ENCODE data around the gene AQP5.

The AQP5 gene

DNA sequence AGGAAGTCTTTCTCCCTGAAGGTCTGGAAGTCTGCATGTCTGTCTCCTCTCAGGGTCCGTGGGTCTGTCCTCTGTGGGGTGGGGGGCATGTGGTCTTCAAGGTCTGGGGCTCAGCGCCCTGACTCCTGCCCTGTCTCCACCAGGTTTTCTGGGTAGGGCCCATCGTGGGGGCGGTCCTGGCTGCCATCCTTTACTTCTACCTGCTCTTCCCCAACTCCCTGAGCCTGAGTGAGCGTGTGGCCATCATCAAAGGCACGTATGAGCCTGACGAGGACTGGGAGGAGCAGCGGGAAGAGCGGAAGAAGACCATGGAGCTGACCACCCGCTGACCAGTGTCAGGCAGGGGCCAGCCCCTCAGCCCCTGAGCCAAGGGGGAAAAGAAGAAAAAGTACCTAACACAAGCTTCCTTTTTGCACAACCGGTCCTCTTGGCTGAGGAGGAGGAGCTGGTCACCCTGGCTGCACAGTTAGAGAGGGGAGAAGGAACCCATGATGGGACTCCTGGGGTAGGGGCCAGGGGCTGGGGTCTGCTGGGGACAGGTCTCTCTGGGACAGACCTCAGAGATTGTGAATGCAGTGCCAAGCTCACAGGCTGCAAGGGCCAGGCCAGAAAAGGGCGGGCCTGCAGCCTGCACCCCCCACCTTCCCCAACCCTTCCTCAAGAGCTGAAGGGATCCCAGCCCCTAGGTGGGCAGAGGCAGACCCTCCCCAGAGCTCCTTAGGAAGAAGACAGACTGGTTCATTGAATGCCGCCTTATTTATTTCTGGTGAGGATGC is 3.4 kb downstream of the AQP5 start:
- no peak for DNase-seq (ENCODE audit: low read depth in 2 of 2)

DNA sequence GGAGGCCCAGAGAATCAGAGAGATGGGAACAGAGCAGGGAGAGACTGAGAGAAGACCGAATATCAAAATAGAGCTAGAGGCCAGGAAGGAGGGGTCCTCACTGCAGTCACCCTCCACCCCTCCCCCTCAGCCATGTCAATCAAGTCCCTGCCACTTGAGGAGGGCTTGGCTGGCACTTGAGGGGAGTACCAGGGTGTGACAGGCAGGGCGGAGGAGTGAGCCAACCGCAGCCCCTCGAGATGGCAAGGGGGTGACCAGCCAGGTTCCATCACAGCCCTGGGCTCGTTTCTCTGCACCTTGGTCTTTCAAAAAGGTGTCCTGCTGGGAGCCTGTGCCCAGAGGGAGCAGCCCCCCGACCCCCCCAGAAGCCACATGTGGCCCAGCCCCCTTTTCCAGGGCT is 4.2 kb downstream of the AQP5 start:
- no peak for DNase-seq (ENCODE audit: low read depth in 2 of 2)

- no peak for DNase-seq (ENCODE audit: low read depth in 2 of 2)
Observed at GRCh38 chr12:49966511-49967041, 4.9 kb downstream of the AQP5 start.

DNA sequence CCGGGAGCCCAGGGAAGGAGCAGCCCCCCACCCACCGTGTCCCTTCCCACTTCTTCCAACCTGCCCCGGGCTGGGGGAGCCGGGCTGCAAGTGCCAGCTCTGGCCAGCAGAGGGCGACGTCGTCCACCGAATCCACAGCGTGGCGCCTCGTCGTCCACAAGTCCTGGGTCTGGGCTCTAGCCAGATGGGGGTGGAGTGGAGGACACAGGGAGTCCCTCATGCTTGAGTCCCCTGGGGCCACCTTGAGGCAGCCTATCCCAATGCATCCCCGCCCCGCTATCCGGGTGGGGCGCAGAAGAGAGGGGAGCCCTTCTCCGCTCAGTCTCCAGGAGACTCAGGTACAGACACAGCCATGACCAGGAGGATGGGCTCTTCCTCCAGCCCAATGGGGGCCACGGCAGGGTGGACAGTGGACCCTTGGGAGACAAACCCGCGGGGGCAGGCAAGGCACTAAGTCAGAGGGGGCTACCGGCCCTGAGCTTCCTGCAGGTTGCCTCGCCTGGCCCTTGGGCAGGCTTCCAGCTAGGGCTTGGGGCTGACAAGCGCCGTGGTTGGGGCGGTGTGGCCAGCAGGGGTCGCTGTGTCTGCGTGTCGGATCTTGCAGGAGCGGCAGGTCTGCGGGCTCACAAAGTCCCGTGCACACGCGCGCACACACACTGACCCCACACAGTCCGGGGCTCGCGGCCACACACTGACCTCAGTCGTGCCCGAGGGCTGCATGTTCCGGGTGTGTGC is 5.5 kb downstream of the AQP5 start:
- peak; percentile 36 to 43 for DNase-seq (ENCODE audit: low read depth in 2 of 2)

DNA sequence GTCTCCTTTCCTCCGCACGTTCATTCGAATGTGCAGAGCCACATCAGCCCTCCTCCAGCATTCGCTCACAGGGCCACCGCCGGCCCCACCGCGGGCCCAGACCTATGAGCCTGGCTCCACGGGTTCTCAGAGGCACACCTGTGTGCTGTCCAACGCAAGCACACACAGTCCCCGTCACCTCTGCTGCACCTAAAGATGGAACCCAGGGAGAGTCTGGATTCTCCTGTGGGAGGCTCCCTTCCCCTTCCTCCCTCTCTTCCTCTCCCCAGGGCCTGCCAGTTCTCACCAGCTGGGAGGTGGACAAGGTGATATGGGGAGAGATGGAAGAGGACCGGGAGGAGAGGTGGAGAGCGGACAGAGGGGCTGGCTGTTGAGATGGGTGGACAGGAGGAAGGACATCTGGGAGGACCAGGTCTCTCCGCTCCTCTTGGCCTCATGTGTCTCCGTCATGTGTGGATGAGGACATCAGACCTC is 6.1 kb downstream of the AQP5 start:
- DNase-seq (ENCODE audit: low read depth in 2 of 2), result no peak

DNA sequence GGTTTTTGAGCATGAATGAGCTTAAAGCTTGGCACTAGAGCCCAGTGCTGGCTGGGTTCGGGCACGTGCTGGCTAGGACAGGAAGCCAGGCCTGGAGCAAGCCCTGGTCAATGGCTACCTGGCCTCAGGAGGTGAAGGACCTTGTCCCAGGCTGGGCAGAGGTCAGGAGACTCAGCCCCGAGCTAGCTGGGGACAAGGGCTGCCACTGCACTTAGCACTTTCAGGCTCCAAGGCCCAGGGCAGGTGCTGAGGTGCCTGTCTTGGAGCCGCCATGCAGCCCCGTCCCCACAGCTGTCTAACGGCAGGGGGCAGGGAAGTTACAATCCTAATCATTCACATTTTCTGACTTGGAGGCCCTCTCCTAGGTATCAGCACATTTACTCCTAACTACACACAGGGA is 6.8 kb downstream of the AQP5 start:
- DNase-seq (ENCODE audit: low read depth in 2 of 2), result no peak

DNA sequence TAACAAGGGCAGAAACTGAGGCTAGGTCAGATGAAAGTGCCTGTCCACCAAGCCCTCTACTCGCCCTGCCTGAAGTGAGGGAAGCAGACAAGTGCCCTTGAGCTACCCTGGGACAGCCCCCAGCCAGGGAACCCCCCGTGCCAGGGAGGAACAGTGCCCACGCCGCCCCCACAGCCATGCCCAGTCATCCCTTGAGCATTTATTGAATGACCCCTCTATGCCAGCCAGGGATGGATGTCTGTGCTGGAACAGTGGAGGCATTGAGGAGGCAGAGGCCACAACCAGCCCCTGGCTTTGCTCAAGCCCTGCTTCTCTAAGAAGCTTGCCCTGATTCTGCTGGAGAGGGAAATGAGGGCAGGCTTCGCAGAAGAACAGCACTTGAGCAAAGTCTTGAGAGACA is 7.4 kb downstream of the AQP5 start:
- DNase-seq (ENCODE audit: low read depth in 2 of 2), result no peak

DNA sequence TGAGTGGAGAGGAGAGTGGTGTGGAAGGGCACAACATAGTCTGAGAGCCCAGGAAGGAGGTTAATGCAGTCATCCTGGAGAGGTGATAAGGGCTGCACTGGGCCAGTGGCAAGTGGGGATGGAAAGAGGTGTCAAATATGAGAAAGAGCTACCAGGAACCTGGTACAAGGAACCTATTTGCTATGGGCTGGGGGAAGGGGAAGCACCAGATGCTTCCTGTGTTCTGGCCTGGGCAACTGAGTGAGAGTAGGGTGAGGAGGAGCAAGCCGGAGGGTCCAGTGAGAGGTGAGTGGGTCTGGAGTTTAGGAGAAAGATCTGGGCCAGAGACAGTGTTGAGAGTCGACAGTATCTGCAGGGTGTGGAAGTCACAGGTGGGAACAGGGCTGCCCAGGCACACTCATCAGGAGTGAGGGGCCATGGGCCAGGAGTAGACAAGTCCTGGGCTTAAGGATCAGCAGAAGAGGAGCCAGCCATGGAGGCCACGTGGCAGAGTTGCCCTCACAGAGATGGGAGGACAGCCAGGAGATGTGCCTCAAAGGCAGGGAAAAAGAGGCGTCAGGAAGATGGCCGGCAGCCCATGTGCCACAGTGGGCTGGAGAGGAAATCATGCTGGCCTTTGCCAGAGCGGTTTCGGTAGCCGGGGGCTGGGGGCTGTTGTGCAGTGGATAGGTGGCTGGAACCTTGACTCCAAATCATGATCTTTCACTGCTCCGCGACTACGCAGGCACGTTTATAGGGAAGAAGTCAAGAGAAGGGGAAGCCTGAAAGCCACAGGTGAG is 8.2 kb downstream of the AQP5 start:
- no peak for DNase-seq (ENCODE audit: low read depth in 2 of 2)

DNA sequence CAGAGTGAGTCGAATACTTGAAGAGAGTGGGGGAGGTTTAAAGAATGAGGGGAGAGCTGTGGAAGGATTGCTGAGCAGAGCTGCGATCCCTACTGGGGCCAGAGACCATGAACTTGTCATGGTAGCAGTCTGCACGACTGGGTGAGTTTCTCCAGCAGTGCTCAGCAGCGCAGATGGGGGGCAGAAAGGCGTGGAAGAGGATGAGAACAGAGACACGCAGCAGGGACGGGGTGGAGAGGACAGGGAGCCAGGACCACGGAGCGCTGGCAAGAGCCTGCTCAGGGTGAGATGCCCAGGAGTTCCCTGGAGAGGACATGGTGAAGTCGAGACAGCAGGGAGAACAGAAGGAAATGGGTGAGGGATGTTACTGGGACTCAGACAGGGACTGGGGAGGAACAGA is 9.0 kb downstream of the AQP5 start:
- DNase-seq (ENCODE audit: low read depth in 2 of 2), result no peak

DNA sequence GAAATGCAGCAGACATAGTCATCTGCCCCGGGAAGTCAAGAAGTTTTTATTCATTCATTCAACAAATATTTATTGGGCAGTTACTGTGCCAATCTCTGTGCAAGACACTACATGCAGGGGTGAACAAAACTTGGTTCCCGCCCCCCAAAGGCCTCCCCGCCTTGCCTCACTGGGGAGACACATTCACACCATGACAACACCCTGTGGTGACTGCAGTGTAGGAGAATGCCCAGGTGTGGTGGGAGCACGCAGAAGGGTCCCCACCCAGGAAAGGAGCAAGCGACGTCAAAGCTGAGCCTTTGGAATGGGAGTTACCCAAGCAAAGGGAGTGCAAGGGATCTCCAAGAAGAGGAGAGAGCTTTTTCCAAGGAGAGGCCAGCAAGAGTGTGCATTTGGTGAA is 9.5 kb downstream of the AQP5 start:
- no peak for DNase-seq (ENCODE audit: low read depth in 2 of 2)

- DNase-seq (ENCODE audit: low read depth in 2 of 2), result no peak
Observed at GRCh38 chr12:49972129-49972528, 10.5 kb downstream of the AQP5 start.

GRCh38 chr12:49972641-49973360 is 11.1 kb downstream of the AQP5 start, which contains the start of gene AQP6:
Gene AQP6, plus strand, starts transcription at chr12:49972947. Its CDS starts 227 bp downstream, at chr12:49973174.
- DNase-seq (ENCODE audit: low read depth in 2 of 2), result no peak

GRCh38 chr12:49973361-49973830 is 11.7 kb downstream of the AQP5 start:
- DNase-seq (ENCODE audit: low read depth in 2 of 2), result no peak

GRCh38 chr12:49974231-49974675 is 12.6 kb downstream of the AQP5 start:
- no peak for DNase-seq (ENCODE audit: low read depth in 2 of 2)

DNA sequence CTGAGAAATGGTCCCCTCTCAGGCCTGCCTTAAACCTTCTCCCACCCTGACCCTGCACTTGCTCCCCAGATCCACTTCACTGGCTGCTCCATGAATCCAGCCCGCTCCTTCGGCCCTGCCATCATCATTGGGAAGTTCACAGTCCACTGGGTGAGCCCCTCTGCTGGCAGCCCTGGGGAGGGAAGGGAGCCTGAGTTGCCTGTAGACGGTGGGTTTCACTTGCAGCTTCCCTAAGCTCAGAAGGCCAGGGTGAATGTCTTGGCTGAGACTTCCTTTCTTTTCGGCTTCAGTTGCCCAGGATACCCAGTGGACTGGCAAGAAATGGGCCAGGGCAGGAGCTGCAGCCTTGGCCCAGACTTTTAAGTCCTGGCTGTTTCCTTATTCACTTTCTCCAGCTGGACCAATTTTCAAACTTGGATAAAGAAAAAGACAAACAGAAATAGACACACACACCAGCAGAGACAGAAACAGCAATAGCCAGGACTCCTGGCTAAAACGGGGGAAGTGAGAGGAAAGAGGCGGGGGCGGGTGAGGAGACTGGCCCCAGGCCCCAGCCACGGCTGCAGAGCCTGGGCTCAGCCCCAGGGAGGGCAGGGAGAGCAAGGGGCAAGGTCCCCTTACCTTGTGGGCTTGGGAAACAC is 13.1 kb downstream of the AQP5 start:
- DNase-seq (ENCODE audit: low read depth in 2 of 2), result no peak

DNA sequence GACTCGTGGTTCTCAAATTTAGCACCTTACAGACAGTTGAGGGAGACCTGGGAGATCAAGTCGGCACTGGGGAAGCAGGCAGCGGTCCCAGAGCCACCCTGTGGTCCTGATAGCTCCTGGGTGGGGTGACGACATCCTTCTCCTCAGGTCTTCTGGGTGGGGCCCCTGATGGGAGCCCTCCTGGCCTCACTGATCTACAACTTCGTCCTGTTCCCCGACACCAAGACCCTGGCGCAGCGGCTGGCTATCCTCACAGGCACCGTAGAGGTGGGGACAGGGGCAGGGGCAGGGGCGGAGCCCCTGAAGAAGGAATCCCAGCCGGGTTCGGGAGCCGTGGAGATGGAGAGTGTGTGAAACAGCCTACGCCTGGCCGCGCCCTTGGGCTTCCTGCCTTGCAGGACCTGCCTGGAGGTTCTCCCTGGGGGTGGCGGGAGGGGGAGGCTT is 13.7 kb downstream of the AQP5 start:
- DNase-seq (ENCODE audit: low read depth in 2 of 2), result no peak

DNA sequence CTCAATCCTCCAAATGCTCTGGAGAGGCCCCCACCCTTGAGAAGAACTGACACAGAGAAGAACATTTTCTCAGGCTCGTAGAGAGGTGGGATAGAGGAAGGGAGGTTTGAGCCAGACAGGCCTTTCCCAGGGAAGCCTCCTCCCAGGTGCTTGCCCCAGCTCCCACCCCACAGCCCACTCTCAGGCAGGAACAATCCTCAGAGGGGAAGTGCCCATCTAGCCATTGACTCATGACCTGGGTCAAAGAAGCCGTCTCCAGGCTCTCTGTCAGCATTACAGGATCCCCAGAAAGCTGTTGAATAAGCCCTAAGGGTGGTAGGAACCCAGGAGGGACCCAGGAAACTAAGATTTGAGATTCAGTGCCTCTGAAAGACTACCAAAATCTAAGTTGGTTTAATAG is 14.9 kb downstream of the AQP5 start:
- no peak for DNase-seq (ENCODE audit: low read depth in 2 of 2)

- DNase-seq (ENCODE audit: low read depth in 2 of 2), result no peak
Observed at GRCh38 chr12:49978125-49978524, 16.5 kb downstream of the AQP5 start.

- DNase-seq (ENCODE audit: low read depth in 2 of 2), result no peak
Observed at GRCh38 chr12:49979016-49979586, 17.4 kb downstream of the AQP5 start.

DNA sequence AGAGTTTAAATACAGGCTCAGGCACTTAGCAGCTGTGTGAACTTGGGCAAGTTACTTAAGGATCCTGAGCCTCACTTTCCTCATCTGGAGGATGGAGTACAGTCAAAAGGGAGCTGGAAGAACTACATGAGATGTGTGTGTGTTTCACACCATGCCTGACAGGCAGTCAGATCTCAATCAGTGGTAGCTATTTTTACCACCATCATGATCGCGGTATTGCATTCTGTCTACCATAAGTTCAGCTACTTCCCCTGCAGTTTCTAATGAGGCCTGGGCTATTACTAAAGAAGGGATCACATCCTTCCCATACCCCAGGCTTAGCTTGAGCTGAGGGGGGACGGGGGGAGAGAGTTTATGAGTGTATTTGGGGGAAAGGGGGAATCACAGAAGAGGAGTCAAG is 18.1 kb downstream of the AQP5 start:
- no peak for DNase-seq (ENCODE audit: low read depth in 2 of 2)
